Measurements from ENCODE around the gene CITED2.
"Not testable (repeated sequence)": the region's sequence is repeated elsewhere in the genome, so short reads cannot be mapped to it uniquely, and the experiment has no call there.

DNA sequence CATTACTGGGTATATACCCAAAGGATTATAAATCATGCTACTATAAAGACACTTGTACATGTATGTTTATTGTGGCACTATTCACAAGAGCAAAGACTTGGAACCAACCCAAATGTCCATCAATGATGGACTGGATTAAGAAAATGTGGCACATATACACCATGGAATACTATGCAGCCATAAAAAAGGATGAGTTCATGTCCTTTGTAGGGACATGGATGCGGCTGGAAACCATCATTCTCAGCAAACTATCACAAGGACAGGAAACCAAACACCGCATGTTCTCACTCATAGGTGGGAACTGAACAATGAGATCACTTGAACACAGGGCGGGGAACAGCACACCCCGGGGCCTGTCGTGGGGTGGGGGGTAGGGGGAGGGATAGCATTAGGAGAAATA, 10.7 kb downstream of the CITED2 start:
- TF ChIP-seq, protein P1, sequence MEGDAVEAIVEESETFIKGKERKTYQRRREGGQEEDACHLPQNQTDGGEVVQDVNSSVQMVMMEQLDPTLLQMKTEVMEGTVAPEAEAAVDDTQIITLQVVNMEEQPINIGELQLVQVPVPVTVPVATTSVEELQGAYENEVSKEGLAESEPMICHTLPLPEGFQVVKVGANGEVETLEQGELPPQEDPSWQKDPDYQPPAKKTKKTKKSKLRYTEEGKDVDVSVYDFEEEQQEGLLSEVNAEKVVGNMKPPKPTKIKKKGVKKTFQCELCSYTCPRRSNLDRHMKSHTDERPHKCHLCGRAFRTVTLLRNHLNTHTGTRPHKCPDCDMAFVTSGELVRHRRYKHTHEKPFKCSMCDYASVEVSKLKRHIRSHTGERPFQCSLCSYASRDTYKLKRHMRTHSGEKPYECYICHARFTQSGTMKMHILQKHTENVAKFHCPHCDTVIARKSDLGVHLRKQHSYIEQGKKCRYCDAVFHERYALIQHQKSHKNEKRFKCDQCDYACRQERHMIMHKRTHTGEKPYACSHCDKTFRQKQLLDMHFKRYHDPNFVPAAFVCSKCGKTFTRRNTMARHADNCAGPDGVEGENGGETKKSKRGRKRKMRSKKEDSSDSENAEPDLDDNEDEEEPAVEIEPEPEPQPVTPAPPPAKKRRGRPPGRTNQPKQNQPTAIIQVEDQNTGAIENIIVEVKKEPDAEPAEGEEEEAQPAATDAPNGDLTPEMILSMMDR (IDR thresholded peaks at IDR 0.05 in 2 of 3, conservative IDR thresholded peaks at IDR 0.05 in 1 of 3; ENCODE audit: borderline replicate concordance in 1 of 3, insufficient read depth in 1 of 3, low read depth in 2 of 3, low read length in 2 of 3): not testable (repeated sequence)
- not testable (repeated sequence) for TF ChIP-seq CEBPB (IDR thresholded peaks at IDR 0.05; ENCODE audit: low read depth); POLR2A (IDR thresholded peaks at IDR 0.05; ENCODE audit: borderline replicate concordance, extremely low read depth, insufficient read depth, insufficient read length)

Measured in HCT116 (cell line).